Measurements from ENCODE around the gene ZFHX3. TPM values are rescaled to one million over a fixed set of nuclear protein-coding genes. Genes with fewer than 3 reads are reported as not detected.

ZFHX3 gene
- total and polyA plus RNA-seq, 2 donors (not counting 1 experiment from before 2014, with no cell fraction given) = 0.54 to 6.6 TPM

DNA sequence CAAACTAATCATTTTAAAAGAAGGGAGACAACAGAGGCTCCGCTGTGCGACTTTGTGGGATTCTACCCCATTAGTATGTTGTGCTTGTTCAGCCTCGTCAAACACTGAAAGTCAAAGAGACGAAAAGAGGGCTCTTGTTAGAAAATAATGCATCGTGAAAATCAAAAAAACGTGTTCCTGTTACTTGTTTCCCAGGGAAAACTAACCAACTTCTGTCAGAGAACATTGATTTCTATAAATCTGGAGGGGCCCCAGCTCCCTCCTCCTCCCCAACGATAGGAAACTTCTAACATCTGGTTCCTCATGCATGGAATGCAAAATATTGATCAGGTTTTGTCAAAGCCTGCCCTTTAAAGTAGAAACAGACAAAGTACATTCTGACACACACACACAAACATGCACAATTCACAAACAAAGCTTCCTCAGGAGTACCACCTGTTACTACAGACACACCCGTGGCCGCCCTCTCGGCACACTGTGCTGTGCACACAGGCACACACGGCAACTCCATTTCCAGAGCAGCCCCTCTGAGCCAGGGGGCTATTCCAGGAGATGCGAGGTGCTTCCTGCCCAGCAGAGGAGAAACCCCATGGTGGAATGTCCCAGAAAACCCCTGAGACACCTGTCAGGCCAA lies 151.3 kb downstream of the ZFHX3 start:
- Histone ChIP-seq H2AFZ (ENCODE audit: insufficient read depth, low read depth, low read length, poor library complexity, severe bottlenecking) (no peak overlapping the region), H3K4me1 (ENCODE audit: control insufficient read depth in 2 of 2, insufficient read depth in 2 of 2, low read length in 2 of 2) (no peaks in the 10 kb centered on the region), H4K20me1 (ENCODE audit: control insufficient read depth, insufficient read depth, low read length, poor library complexity, severe bottlenecking) (no peaks in the 10 kb centered on the region), H3K27ac (ENCODE audit: low read length in 2 of 2) (no peak overlapping the region), H3K9ac (ENCODE audit: low read length) (no peak overlapping the region), H3K4me3 (ENCODE audit: control extremely low read depth in 1 of 5, extremely low read depth in 1 of 5, insufficient read depth in 1 of 5, low read depth in 2 of 5, low read length in 4 of 5) (no peak overlapping the region), H3K27me3 (replicated peaks in 1 of 4; ENCODE audit: control extremely low read depth in 1 of 4, control insufficient read depth in 3 of 4, insufficient read depth in 4 of 4, low read length in 3 of 4) (no peaks in the 10 kb centered on the region), H3K9me3 (ENCODE audit: control extremely low read depth in 1 of 3, control insufficient read depth in 2 of 3, insufficient read depth in 1 of 3, low read length in 2 of 3) (no peaks in the 10 kb centered on the region), H3K79me2 (ENCODE audit: control insufficient read depth, insufficient read depth, low read length) (no peaks in the 10 kb centered on the region), H3K36me3 (replicated peaks in 1 of 2; ENCODE audit: control extremely low read depth in 1 of 2, control insufficient read depth in 1 of 2, extremely low read depth in 1 of 2, insufficient read depth in 2 of 2, low read length in 1 of 2) (no peaks in the 10 kb centered on the region), H3K4me2 (replicated peaks; ENCODE audit: low read depth, low read length, poor library complexity, severe bottlenecking) (no peak overlapping the region)
- H3K9me3 Mint-ChIP-seq (ENCODE audit: insufficient read depth) = peaks cover 2% of the 10 kb centered on the region
- intact Hi-C loops (cut with micrococcal nuclease) = no loop called here
- 79% methylated on average over 9 of the region's 12 CpGs for whole genome bisulfite sequencing (ENCODE audit: insufficient coverage)
- ATAC-seq (ENCODE audit: low read depth) (no peak), DNase-seq (no peak)
- H3K27me3 Mint-ChIP-seq = no peaks in the 10 kb centered on the region
- H3K27ac Mint-ChIP-seq = no peak overlapping the region
- no peaks in the 10 kb centered on the region for H3K4me1 Mint-ChIP-seq
- ChIA-PET POLR2A (no interaction called here), CTCF (no interaction called here)
- H3K4me3 Mint-ChIP-seq = no peak overlapping the region
- TF ChIP-seq EZH2 (IDR thresholded peaks at IDR 0.05; ENCODE audit: borderline replicate concordance, insufficient read depth, low read depth, low read length, poor library complexity, severe bottlenecking) = no peak
- TF ChIP-seq CTCF (IDR thresholded peaks at IDR 0.05) = no peak

- H3K9me3 Mint-ChIP-seq (ENCODE audit: insufficient read depth) = peaks cover 5% of the 10 kb centered on the region
- no peak overlapping the region for H3K27ac ChIP-seq (ENCODE audit: low read length in 2 of 2)
- H3K4me1 ChIP-seq (ENCODE audit: control insufficient read depth in 2 of 2, insufficient read depth in 2 of 2, low read length in 2 of 2) = no peaks in the 10 kb centered on the region
- no peak overlapping the region for H3K4me2 ChIP-seq (replicated peaks; ENCODE audit: low read depth, low read length, poor library complexity, severe bottlenecking)
- ATAC-seq (ENCODE audit: low read depth) = no peak
- no peaks in the 10 kb centered on the region for H3K79me2 ChIP-seq (ENCODE audit: control insufficient read depth, insufficient read depth, low read length)
- no peak for DNase-seq
- intact Hi-C loops (cut with micrococcal nuclease) = no loop called here
- WGBS (ENCODE audit: insufficient coverage) = 92% methylated on average over 11 of the region's 11 CpGs
- TF ChIP-seq CTCF (IDR thresholded peaks at IDR 0.05) (no peak), EZH2 (IDR thresholded peaks at IDR 0.05; ENCODE audit: borderline replicate concordance, insufficient read depth, low read depth, low read length, poor library complexity, severe bottlenecking) (no peak)
- H3K4me3 ChIP-seq (ENCODE audit: control extremely low read depth in 1 of 5, extremely low read depth in 1 of 5, insufficient read depth in 1 of 5, low read depth in 2 of 5, low read length in 4 of 5) = no peak overlapping the region
- H3K27me3 Mint-ChIP-seq = no peaks in the 10 kb centered on the region
- no peaks in the 10 kb centered on the region for H3K4me1 Mint-ChIP-seq
- ChIA-PET POLR2A (no interaction called here), CTCF (no interaction called here)
- no peaks in the 10 kb centered on the region for H3K36me3 ChIP-seq (replicated peaks in 1 of 2; ENCODE audit: control extremely low read depth in 1 of 2, control insufficient read depth in 1 of 2, extremely low read depth in 1 of 2, insufficient read depth in 2 of 2, low read length in 1 of 2)
- H4K20me1 ChIP-seq (ENCODE audit: control insufficient read depth, insufficient read depth, low read length, poor library complexity, severe bottlenecking) = no peaks in the 10 kb centered on the region
- H3K4me3 Mint-ChIP-seq = no peak overlapping the region
- H3K9ac ChIP-seq (ENCODE audit: low read length) = no peak overlapping the region
- no peak overlapping the region for H2AFZ ChIP-seq (ENCODE audit: insufficient read depth, low read depth, low read length, poor library complexity, severe bottlenecking)
- H3K9me3 ChIP-seq (ENCODE audit: control extremely low read depth in 1 of 3, control insufficient read depth in 2 of 3, insufficient read depth in 1 of 3, low read length in 2 of 3) = no peaks in the 10 kb centered on the region
- H3K27me3 ChIP-seq (replicated peaks in 1 of 4; ENCODE audit: control extremely low read depth in 1 of 4, control insufficient read depth in 3 of 4, insufficient read depth in 4 of 4, low read length in 3 of 4) = no peaks in the 10 kb centered on the region
- no peak overlapping the region for H3K27ac Mint-ChIP-seq
Measured at GRCh38 chr16:72895951-72896350, 152.0 kb downstream of the ZFHX3 start.

All from B cell (primary cell).